GM23248 (cell line): Measurements from ENCODE around the gene CIRBP.

Experiments
- EZH2 ChIP-seq: fragments of 200-600 bp; sonication (generic); IDR thresholded peaks from 2 replicates; pipeline ENCODE4 v1.6.1; 2018; ENCODE audit warnings: antibody characterized with exemption, mild to moderate bottlenecking; ENCODE audit not compliant: insufficient read depth, poor library complexity, severe bottlenecking
- EZH2phosphoT487 ChIP-seq: fragments of 200-600 bp; sonication (generic); IDR thresholded peaks from 2 replicates; pipeline ENCODE4 v1.6.1; 2018; ENCODE audit warnings: antibody characterized with exemption, moderate library complexity, mild to moderate bottlenecking, low read depth; ENCODE audit not compliant: insufficient read depth

DNA sequence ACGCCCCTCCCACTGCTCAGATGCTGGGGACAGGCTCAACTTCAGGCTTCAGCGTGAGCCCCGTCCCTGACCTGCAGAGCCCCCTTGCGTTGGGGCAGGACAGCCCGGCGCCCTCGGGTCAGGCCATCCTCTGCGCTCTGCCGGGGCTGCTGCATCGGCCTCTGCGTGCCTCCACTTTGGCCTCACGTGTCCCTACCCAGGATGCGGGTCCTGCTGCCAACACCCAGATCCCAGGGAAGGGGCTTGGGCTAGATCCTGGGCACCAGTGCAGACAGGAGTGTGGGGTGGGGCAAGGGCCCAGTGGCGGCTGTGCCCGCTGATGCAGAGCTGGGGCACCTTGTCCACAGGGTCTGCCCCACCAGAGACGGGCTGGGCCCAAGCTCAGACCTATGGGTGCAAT lies 44.3 kb upstream of the CIRBP start:
- TF ChIP-seq EZH2 (no peak), EZH2phosphoT487 (no peak)
